NCI-H2196 treated with DMSO at 0.1 percent for 48 hours (cell line): ENCODE results near the gene SLC5A11.

ENCODE experiments used
- DNase-seq: peaks from one replicate; lab custom pipeline; 2025; ENCODE audit not compliant: unreplicated experiment; lab: John Stamatoyannopoulos, UW

Gene SLC5A11

GRCh38 chr16:24917236-24917635 lies 71.5 kb downstream of the SLC5A11 start:
- no peak for DNase-seq

GRCh38 chr16:24917891-24918290 lies 72.1 kb downstream of the SLC5A11 start:
- no peak for DNase-seq

- DNase-seq, result no peak
These were observed 72.9 kb downstream of the SLC5A11 start for GRCh38 chr16:24918641-24919040.

- no peak for DNase-seq
These were observed 73.8 kb downstream of the SLC5A11 start for GRCh38 chr16:24919536-24919935.

- DNase-seq, result no peak
These were observed 74.8 kb downstream of the SLC5A11 start for GRCh38 chr16:24920568-24920967.

DNA sequence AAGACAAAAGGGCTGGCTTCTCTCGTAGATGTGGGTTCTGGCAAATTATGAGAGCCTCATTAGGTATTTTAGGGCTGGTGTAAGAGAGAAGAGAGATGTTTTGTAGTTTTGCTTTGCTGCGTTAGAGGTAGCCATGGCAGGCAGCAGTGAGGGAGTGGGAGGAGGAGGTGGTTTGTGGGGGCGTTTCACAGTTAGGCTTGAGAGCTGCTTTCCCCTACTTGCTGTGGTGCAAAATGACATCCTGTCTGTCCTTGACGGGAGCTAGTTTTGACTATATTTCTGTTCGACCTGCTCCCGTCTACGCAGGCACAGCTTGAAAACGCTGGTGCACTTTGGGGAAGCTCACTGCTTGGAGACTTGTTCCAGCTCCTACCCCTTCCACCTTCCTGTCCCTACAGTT lies 75.5 kb downstream of the SLC5A11 start:
- DNase-seq, result no peak

- no peak for DNase-seq
These were observed 79.4 kb downstream of the SLC5A11 start for GRCh38 chr16:24925163-24925562.

GRCh38 chr16:24929409-24929808 lies 83.6 kb downstream of the SLC5A11 start:
- DNase-seq, result no peak

DNA sequence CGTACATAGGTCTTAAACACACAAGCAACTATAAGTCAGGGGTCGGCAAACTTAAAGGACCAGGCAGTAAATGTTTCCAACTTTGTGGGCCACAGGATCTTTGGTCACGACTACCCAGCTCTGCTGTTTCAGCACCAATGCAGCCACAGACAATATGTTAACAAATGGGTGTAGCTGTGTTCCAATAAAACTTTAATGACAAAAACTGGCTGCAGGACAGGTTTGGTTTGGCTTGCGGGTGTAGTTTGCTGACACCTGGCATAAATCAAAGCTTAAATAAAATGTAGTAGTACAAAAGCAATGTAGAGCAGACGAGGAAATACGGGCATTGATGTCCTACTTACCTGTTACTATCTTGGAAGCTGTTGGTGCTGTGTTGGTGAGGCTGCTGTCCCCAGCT lies 84.7 kb downstream of the SLC5A11 start:
- DNase-seq, result no peak

- DNase-seq, result no peak
These were observed 85.3 kb downstream of the SLC5A11 start for GRCh38 chr16:24931091-24931490.

DNA sequence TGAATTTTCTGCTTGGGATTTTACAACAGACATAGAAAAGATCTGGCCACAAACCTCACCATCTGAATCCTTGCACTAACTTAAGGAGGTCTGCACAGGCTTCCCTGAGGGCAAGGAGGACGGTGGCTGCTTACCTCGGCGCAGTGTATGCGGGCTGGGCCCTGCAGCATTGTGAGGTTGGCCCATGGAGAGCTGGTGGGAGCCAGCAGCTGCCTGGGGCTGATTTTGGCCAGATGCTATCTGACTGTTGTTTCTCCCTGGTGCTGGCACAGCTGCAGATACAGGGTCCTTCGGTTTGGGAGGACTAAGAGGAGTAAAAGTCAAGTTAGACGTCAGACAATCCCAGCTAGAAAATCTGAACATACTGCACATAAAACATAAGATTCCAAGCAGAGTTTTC lies 89.6 kb downstream of the SLC5A11 start:
- DNase-seq, result no peak

- no peak for DNase-seq
These were observed 90.4 kb downstream of the SLC5A11 start for GRCh38 chr16:24936151-24936550.

GRCh38 chr16:24939224-24939623 lies 93.5 kb downstream of the SLC5A11 start:
- no peak for DNase-seq

DNA sequence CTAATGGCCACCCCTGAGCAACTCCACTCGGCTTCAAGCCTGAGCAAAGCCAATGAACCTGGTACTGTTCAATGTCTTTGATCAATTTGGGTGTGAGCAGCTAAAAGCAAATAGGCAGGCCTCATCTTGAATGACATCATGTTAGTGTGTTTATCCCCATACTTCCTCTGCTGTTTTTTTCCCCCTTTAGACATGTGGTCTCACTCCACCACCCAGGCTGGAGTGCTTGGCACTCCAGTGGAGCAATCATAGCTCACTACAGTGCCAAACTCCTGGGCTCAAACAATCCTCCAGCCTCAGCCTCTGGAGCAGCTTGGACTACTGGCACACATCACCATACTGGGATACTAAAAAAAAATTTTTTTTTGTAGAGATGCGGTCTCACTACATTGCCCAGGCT lies 94.0 kb downstream of the SLC5A11 start:
- DNase-seq, result no peak

GRCh38 chr16:24943471-24943870 lies 97.7 kb downstream of the SLC5A11 start:
- DNase-seq, result no peak

GRCh38 chr16:24944206-24944605 lies 98.4 kb downstream of the SLC5A11 start:
- no peak for DNase-seq

GRCh38 chr16:24946155-24946554 lies 100.4 kb downstream of the SLC5A11 start:
- no peak for DNase-seq

DNA sequence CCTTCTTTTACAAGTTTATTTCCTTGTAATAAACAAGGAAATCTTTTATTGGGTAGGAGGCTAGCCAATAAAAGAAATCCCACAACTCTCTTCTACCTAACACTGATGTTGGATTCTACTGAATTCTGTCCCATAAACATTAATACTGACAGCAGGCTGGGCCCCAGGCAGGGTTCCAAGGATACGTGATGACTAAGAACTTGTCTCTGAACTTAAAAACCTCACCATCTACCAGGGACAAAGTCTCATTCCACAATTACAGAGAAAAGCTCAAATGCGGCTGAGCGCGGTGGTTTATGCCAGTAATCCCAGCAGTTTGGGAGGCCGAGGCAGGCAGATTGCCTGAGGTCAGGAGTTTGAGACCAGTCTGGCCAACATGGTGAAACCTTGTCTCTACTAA lies 104.5 kb downstream of the SLC5A11 start:
- no peak for DNase-seq

- DNase-seq, result no peak
These were observed 107.5 kb downstream of the SLC5A11 start for GRCh38 chr16:24953306-24953705.

- no peak for DNase-seq
These were observed 108.0 kb downstream of the SLC5A11 start for GRCh38 chr16:24953721-24954120.

- DNase-seq, result no peak
These were observed 108.4 kb downstream of the SLC5A11 start for GRCh38 chr16:24954137-24954536.

- no peak for DNase-seq
These were observed 110.4 kb downstream of the SLC5A11 start for GRCh38 chr16:24955975-24956731.

DNA sequence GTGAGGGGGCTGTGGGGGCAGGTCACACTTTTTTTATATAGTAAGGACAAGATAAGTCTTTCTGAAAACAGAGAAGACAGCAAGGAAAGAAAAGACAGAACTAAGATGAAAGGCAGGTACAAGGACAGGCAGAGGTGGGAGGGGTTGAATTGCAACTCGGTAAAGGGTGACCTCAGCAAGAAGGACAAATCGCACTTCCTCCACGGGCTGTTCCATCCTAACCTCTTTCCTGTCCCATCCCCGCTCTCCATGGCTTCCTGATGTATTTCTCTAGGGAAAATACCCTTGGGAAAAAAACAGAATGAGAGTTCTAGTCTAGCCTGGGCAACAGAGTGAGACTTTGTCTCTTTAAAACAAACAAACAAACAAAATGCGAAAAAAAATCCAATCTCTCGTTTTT lies 112.1 kb downstream of the SLC5A11 start:
- no peak for DNase-seq
